ENCODE data around the gene MGMT.

The MGMT gene

DNA sequence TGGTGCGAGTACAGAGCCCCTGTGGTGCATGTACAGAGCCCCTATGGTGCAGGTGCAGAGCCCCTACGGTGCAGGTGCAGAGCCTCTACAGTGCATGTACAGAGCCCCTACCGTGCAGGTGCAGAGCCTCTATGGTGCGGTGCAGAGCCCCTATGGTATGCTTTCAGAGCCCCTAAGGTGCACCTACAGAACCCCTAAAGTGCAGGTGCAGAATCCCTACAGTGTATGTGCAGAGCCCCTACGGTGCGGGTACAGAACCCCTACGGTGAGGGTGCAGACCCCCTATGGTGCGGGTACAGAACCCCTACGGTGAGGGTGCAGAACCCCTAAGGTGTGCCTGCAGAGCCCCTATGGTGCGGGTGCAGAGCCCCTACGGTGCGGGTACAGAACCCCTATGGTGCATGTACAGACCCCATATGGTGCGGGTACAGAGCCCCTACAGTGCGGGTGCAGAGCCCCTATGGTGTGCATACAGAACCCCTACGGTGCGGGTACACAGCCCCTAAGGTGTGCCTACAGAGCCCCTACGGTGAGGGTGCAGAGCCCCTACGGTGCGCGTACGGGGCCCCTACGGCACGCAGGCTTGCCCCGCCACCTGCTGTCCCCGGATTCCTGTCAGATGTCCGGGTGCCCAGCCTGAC, 53.5 kb downstream of the MGMT start:
- DNase-seq (ENCODE audit: low read depth in 2 of 2): no peak

DNA sequence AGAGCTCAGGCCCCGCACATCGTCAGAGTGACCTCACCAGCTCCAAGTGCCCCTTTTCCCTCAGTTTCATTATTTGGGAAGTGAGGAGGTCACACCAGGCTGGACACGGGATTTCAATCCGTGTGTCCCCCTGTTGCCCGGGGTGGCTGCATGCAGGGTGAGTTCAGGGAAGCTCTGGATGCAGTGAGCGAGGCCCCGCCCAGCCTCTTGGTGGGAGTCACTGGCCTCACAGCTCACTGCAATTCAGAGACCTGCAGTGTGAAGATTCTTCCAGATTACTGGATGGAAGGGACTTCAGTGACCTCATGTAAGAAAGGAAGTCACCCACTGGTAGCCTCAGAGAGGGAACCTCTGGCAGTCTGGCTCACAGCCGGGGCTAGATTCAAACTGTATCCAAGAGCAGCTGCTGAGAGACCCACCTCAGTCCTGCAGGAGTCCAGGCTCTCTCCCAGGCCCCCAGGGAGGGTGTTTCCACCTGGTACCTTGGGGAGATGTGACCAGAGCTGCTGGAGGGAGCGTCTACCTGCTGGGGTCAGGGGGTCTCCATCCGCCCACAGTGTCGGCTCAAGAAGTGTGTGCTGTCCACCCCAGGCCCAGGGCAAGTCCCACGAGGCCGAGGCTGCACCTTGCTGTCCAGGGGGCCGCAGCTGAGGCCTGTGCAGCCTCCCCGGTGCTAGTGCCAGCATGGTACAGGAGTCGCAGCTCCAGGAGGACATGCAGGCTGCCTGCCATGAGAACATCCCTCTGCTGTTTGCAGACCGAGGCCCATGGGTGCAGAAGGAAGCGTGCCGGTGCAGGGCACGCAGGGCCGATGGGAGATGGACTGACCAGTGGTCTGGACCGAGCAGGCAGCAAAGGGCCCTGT, 54.4 kb downstream of the MGMT start:
- DNase-seq (ENCODE audit: low read depth in 2 of 2): no peak

DNA sequence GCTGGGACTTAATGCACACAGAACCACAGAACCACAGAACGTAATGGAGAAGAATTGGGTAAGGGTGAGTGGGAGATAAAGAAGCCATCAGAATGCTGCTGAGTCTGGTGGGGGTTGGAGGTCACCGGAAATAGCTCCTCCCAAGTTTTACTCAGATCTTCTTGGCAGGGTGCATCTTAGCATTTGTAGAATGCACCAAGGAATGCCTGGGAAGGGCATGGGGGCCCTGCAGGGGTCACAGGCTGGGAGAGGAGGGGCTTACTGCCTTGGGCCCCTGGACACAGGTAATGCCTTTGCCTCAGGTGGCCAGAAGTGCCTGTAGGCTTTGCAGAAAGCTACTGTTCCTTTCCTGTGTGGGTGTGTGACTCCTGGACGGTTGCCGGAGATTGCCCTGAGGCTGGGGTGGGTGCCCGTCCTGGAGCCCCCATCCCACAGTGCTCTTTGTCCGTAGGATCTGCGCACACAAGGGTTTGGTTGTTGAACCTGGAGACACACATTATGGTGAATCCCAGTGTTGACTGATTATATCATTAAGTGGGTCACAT, 55.1 kb downstream of the MGMT start:
- no peak for DNase-seq (ENCODE audit: low read depth in 2 of 2)

- DNase-seq (ENCODE audit: low read depth in 2 of 2): no peak
Measured at GRCh38 chr10:129523031-129523722, 56.1 kb downstream of the MGMT start.

DNA sequence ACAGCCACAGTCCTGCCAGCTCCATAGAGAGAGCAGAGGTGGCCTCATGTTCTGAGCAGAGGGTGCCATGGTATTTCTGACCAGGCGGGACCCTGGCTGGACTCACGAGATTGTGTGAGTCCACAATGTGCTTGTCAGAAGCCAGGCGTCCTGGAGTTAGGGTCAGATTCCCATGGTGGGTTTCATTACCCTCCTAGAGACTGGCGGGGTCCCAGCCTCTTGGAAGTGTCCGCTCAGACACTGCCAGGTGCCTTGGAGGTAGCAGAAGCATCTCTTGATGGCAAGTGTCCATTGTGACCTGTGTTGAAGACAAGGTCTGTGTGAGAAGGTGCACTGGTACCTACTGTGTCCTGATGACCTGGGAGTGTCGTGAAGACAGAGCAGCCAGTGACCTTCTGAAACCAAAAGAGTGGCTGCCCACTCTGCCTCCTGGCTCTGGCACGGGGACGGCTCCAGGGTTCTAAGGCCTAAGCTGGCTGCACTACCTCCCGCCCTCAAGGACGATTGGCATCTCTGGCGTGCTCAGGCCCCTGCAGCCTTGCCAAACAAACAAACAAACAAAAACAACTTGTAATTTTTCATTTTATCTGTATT, 56.8 kb downstream of the MGMT start:
- no peak for DNase-seq (ENCODE audit: low read depth in 2 of 2)

- DNase-seq (ENCODE audit: low read depth in 2 of 2): no peak
Measured at GRCh38 chr10:129524936-129525335, 57.9 kb downstream of the MGMT start.

GRCh38 chr10:129525401-129525801, 58.4 kb downstream of the MGMT start:
- no peak for DNase-seq (ENCODE audit: low read depth in 2 of 2)

DNA sequence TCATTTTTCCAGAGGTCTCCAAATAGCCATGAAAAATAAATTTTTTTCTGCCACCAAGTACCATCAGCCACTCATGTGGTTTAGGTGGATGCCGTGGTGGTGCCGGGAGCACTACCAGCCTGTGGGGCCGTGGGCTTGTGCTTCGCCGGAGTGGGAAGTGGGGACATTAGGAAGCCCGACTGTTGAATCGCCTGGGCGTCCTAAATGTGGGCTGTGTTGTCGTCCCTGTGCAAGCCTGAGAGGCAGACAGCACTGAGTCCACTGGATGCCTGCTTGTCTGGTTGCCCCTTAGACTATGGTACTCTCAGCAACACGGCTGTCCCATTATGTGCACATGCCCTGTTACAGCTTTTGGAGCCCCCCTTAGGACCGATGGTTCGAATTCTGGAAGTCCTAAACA, 59.9 kb downstream of the MGMT start:
- no peak for DNase-seq (ENCODE audit: low read depth in 2 of 2)

GRCh38 chr10:129528376-129528978, 61.4 kb downstream of the MGMT start:
- DNase-seq (ENCODE audit: low read depth in 2 of 2): no peak

- no peak for DNase-seq (ENCODE audit: low read depth in 2 of 2)
Measured at GRCh38 chr10:129530581-129530980, 63.5 kb downstream of the MGMT start.

DNA sequence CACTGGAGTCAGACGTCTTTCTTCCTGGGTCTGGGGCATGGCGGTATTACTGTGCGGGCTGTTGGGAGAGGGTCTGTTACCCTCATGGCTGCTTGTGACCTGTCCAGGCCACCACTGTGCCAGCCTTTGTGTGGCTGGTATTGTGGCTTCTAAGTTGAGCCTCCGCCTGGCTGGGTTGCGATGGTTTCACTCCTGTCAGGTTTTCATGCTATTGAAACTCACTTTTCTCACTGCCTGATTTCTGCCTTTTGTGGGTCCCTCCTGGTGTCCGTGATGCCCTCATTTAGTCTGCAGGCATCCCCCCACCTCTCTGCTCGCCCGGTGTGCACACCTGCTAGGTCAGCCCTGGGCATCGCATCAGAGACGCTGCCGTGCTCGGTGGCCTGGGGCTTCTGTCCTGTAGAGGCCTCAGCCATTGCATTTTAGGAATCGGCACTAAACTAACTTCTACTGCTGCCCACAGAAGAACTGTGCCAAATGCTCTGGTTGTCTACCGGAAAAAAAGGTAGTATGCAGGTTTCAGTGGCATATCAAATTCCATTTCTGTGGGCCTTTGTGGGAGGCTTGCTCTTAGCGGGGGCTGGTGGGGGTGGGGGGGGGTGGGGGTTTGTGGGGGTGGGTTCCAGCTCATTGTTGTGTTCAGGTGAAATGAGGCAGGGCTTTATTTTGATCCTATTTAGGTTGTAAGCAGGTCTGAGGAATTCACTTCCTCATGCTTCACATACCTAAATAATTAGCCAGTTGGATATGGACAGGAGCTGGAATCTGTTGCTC, 64.3 kb downstream of the MGMT start:
- DNase-seq (ENCODE audit: low read depth in 2 of 2): no peak

DNA sequence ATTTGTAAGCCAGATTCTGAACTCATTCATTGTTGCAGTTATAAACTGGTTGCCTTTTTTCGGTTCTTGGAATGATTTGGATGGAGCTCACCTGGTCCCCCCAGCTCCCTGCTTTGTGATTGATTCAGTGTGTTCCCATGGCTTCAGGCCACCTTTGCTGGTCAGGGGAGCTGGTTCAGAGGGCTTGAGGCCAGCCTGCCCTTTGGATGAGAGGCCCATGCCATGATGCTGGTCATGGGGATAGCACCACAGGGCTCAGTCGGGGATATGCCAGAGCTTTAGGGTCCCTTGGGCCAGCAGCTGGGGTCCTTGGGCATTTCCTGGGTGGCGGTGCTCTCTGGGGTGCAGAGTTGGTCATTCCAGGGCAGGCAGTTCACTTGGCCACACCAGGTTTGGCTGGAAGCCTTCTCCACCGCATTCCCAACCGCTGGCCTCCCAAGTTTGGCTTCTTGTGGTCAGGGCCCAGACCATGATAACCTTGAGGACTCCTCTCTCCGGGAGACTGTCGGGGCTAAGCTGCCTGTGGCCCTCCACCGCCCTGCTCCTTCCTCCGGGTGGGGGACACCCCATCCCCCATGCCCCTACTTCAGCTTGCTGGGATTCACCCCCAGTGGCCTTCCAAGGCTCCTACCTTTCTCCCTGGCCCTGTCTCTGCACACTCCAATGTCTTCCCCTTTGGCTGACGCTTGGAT, 65.1 kb downstream of the MGMT start:
- no peak for DNase-seq (ENCODE audit: low read depth in 2 of 2)

DNA sequence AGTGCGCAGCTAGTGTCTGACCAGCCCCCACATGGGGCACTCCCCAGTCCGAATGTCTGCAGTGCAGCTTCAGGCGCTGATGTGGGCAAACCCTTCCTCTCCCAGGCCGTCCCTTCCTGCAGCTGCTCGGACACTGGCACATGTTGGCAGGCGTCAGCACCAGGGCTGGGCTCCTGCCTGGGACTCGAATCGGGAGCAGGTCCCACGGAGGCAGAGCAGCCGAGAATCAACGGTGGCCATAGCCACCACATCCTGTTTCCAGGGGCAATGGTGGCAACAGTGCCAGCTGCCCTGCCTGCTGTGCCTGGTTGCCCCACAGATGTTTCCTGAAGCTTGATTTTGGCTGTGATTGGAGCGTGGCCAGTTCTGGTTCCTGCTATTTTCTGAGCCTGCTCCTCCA, 65.8 kb downstream of the MGMT start:
- no peak for DNase-seq (ENCODE audit: low read depth in 2 of 2)

- DNase-seq (ENCODE audit: low read depth in 2 of 2): no peak
Measured at GRCh38 chr10:129533281-129533680, 66.2 kb downstream of the MGMT start.

DNA sequence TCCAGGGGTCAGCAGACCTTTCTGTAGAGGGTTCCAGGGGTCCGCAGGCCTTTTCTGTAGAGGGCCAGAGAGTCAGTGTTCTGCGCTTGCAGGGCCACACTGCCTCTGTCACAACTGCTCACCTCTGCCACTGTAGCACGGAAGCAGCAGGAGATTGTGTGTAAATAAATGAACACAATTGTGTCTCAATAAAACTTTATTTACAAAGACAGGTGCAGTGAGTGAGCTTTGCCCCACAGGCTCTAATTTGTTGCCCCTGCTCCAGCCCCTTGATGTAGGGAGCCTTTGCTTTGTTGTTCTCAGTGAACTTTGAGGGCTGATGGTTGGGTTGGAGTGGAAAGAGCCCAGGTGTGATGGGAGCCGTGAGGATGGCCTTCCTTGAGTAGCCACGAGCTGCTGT, 67.8 kb downstream of the MGMT start:
- no peak for DNase-seq (ENCODE audit: low read depth in 2 of 2)

GRCh38 chr10:129536336-129536735, 69.3 kb downstream of the MGMT start:
- no peak for DNase-seq (ENCODE audit: low read depth in 2 of 2)

- DNase-seq (ENCODE audit: low read depth in 2 of 2): no peak
Measured at GRCh38 chr10:129537151-129537550, 70.1 kb downstream of the MGMT start.

DNA sequence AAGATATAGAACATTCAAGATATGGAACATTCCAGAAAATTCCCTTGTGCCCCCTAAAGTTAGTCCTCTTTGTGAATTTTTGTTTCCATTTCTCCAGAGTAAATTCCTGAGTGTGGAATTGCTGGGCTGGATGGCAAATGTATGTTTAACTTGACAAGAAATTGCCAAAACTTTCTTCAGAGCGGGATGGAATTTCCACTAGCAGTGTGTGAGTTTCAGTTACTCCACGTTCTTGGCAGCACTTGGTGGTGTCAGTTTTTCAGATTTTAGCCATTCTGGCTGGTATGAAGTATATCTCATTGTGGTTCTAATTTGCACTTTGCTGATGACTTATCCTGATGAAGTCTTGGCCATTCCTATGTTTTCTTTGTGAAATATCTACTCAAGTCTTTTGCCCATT, 71.2 kb downstream of the MGMT start:
- DNase-seq (ENCODE audit: low read depth in 2 of 2): no peak

DNA sequence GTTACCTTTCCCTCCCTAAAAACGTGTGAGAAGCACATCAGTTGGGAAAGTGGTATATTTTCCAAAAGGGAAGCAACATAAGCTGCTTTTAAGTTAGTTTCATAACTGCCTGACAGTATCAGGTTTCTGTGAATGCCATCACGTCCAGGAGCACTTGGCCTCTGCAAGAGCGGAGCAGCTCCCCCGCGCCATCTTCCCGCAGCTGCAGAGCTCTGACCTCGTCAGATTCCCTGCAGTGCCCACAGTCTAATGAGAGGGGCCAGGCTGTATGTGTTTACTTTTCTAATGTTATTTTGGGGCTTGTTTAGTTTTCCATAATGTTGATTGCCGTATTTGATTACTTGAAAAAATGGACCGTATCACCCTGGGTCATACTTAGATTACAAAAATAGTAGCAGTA, 74.2 kb downstream of the MGMT start:
- no peak for DNase-seq (ENCODE audit: low read depth in 2 of 2)

GRCh38 chr10:129541748-129542487, 74.9 kb downstream of the MGMT start:
- DNase-seq (ENCODE audit: low read depth in 2 of 2): no peak

All from stimulated activated CD4-positive, alpha-beta T cell treated with anti-CD3 and anti-CD28 coated beads, Interleukin-12 subunit alpha, Interleukin-12 subunit beta, amount 100 ng/mL, for 24 hours (primary cell).